GM12801 (cell line): ENCODE data around the gene IRX2.

Experiments
- CTCF ChIP-seq: IDR thresholded peaks from one replicate; pipeline ENCODE4 v1.5.1; 2011; ENCODE audit warnings: control low read depth; ENCODE audit not compliant: insufficient read length; ENCODE audit errors: extremely low read depth

IRX2 gene

GRCh38 chr5:2746561-2747032 is 4.9 kb downstream of the IRX2 start:
- no peak for TF ChIP-seq CTCF

- no peak for TF ChIP-seq CTCF
These were observed 7.0 kb downstream of the IRX2 start for GRCh38 chr5:2744485-2744884.

- TF ChIP-seq CTCF: no peak
These were observed 8.4 kb downstream of the IRX2 start for GRCh38 chr5:2742921-2743679.

- no peak for TF ChIP-seq CTCF
These were observed 9.5 kb downstream of the IRX2 start for GRCh38 chr5:2741956-2742355.

GRCh38 chr5:2740876-2741555 is 10.5 kb downstream of the IRX2 start:
- TF ChIP-seq CTCF: no peak

GRCh38 chr5:2740051-2740875 is 11.2 kb downstream of the IRX2 start:
- TF ChIP-seq CTCF: no peak

- no peak for TF ChIP-seq CTCF
These were observed 12.0 kb downstream of the IRX2 start for GRCh38 chr5:2739360-2740050.
